ENCODE measurements around the gene GSTCD.

DNA sequence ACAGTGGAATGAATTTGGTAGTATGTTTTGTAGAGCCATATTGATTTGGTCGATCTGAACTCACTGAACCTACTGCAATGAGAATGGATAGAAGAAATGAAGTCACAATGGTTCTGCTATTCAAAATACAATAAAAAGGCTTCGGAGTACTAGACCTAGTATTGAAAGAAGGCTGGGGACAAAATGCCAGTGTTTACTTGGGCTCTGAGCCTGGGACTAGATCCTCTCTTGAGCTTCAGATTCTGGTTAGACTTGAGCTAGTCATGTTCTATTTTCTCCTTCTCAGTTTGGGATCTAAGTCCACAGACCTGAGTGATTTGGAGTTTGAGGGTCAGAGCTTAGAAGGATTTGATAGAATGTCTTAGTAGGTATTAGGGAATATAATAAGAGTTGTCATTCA is 10.0 kb upstream of the GSTCD start:
- TF ChIP-seq ESRRA (IDR thresholded peaks at IDR 0.05; ENCODE audit: borderline replicate concordance, low read depth) (no peak), ETS2 (tag; IDR thresholded peaks at IDR 0.05; ENCODE audit: borderline replicate concordance, poor library complexity, severe bottlenecking) (no peak), ZNF217 (CRISPR knock-in tag; IDR thresholded peaks at IDR 0.05) (no peak)
